GM23248 (cell line): ENCODE measurements around the gene DNAJB2. TPM values are rescaled to one million over a fixed set of nuclear protein-coding genes. Genes with fewer than 3 reads are reported as not detected.
A peak's percentile ranks its signal among the peaks of the same experiment; 100 is the strongest.

Experiments
- DNase-seq: peaks from one replicate; pipeline ENCODE4 v3.0.0-alpha.2; 2015
- H2AFZ ChIP-seq: fragments of 200-600 bp; sonication (generic); 2 replicates; pipeline ENCODE4 v1.6.1; 2016; ENCODE audit warnings: antibody characterized with exemption
- H3F3A ChIP-seq: fragments of 200-600 bp; sonication (generic); 2 replicates; pipeline ENCODE4 v1.6.1; 2016; ENCODE audit warnings: mild to moderate bottlenecking, antibody characterized with exemption, mixed run types; ENCODE audit not compliant: insufficient read depth
- H3K27ac ChIP-seq: fragments of 200-600 bp; sonication (generic); 2 replicates; pipeline ENCODE4 v1.5.1; 2016; ENCODE audit warnings: mild to moderate bottlenecking
- H3K27me3 ChIP-seq: fragments of 200-600 bp; sonication (generic); replicated peaks from 2 replicates; pipeline ENCODE4 v1.6.1; 2016; ENCODE audit warnings: mild to moderate bottlenecking; ENCODE audit not compliant: insufficient read depth
- H3K36me3 ChIP-seq: fragments of 200-600 bp; sonication (generic); 2 replicates; pipeline ENCODE4 v1.6.1; 2016; ENCODE audit warnings: low read depth, mild to moderate bottlenecking
- H3K4me1 ChIP-seq: fragments of 200-600 bp; sonication (generic); 2 replicates; pipeline ENCODE4 v1.6.1; 2016; ENCODE audit warnings: mild to moderate bottlenecking; ENCODE audit not compliant: insufficient read depth
- H3K4me2 ChIP-seq: fragments of 200-600 bp; sonication (generic); one replicate; pipeline ENCODE4 v1.6.1; 2016; ENCODE audit warnings: mild to moderate bottlenecking; ENCODE audit not compliant: unreplicated experiment
- H3K4me3 ChIP-seq: fragments of 200-600 bp; sonication (generic); 2 replicates; pipeline ENCODE4 v1.5.1; 2016; ENCODE audit warnings: mild to moderate bottlenecking
- H3K79me2 ChIP-seq: fragments of 200-600 bp; sonication (generic); 2 replicates; pipeline ENCODE4 v1.6.1; 2016; ENCODE audit warnings: mild to moderate bottlenecking; ENCODE audit not compliant: insufficient read depth
- H3K9ac ChIP-seq: fragments of 200-600 bp; sonication (generic); 2 replicates; pipeline ENCODE4 v1.6.1; 2016; ENCODE audit warnings: mild to moderate bottlenecking
- H3K9me2 ChIP-seq: fragments of 200-600 bp; sonication (generic); 2 replicates; pipeline ENCODE4 v1.6.1; 2016; ENCODE audit warnings: mixed run types, mild to moderate bottlenecking, moderate library complexity; ENCODE audit not compliant: insufficient read depth
- H3K9me3 ChIP-seq: fragments of 200-600 bp; sonication (generic); one replicate; pipeline ENCODE4 v1.6.1; 2017; ENCODE audit warnings: low read depth
- H4K20me1 ChIP-seq: fragments of 200-600 bp; sonication (generic); 2 replicates; pipeline ENCODE4 v1.6.0; 2016; ENCODE audit not compliant: insufficient read depth
- EZH2 ChIP-seq: fragments of 200-600 bp; sonication (generic); IDR thresholded peaks from 2 replicates; pipeline ENCODE4 v1.6.1; 2018; ENCODE audit warnings: antibody characterized with exemption, mild to moderate bottlenecking; ENCODE audit not compliant: insufficient read depth, poor library complexity, severe bottlenecking
- EZH2phosphoT487 ChIP-seq: fragments of 200-600 bp; sonication (generic); IDR thresholded peaks from 2 replicates; pipeline ENCODE4 v1.6.1; 2018; ENCODE audit warnings: antibody characterized with exemption, moderate library complexity, mild to moderate bottlenecking, low read depth; ENCODE audit not compliant: insufficient read depth
- WGBS, 2 experiments: methylation state at CpG; one replicate each; pipeline ENCODE4 v1.1.6; 2015 to 2017; ENCODE audit warnings: low lambda C conversion rate in 2 of 2, low coverage in 1 of 2; ENCODE audit errors: missing lambda C conversion rate in 2 of 2; 5-methylcytosine and 5-hydroxymethylcytosine counted together
- in situ Hi-C: fragments of 300-500 bp; cut with MboI; formaldehyde crosslinking; loops from 2 replicates; pipeline ENCODE4 v1.15.0; 2020
- polyA plus RNA-seq: library from polyadenylated mRNA; unstranded; fragments of >200 nt; fragmentation: Nextera tagmentation; extraction: Ambion mirVana; gene quantifications from 2 replicates; pipeline ENCODE4 v1.2.1, GENCODE V29; 2016
- total RNA-seq: library from RNA; depleted of rRNA; stranded (reverse); fragments of >200 nt; shearing (Covaris generic); gene quantifications from 2 replicates; pipeline ENCODE4 v1.2.3, GENCODE V29; 2014

Gene DNAJB2
- total and polyA plus RNA-seq, 2 experiments from 2014 or later, result 12.6 to 53.7 TPM

GRCh38 chr2:219277703-219278654, 1.2 kb upstream of the DNAJB2 start:
- Histone ChIP-seq H4K20me1 (no peaks in the 10 kb centered on the region), H3F3A (peaks cover 26% of the 10 kb centered on the region), H3K79me2 (peaks cover 15% of the 10 kb centered on the region; the same call in 1 of the 2 replicates), H3K4me3 (no peak overlapping the region), H3K27me3 (no peaks in the 10 kb centered on the region), H3K9ac (peak overlapping the region; percentile 97), H3K4me2 (peak overlapping the region; percentile 83), H3K9me2 (no peaks in the 10 kb centered on the region), H3K27ac (peak overlapping the region; percentile 97), H3K36me3 (no peaks in the 10 kb centered on the region), H2AFZ (peak overlapping the region; percentile 68), H3K9me3 (no peaks in the 10 kb centered on the region), H3K4me1 (peaks cover 39% of the 10 kb centered on the region)
- TF ChIP-seq EZH2 (no peak), EZH2phosphoT487 (no peak)
- DNase-seq, result peak; percentile 91
- in situ Hi-C loops, result no loop called here
- 25 to 26% methylated on average over 25 of the region's 25 CpGs for WGBS, 2 experiments

- no peak for DNase-seq
- peaks cover 15% of the 10 kb centered on the region; the same call in 1 of the 2 replicates for H3K79me2 ChIP-seq
- no peaks in the 10 kb centered on the region for H3K9me2 ChIP-seq
- peaks cover 32% of the 10 kb centered on the region for H3K4me1 ChIP-seq
- no peaks in the 10 kb centered on the region for H3K27me3 ChIP-seq
- TF ChIP-seq EZH2phosphoT487 (no peak), EZH2 (no peak)
- H4K20me1 ChIP-seq, result no peaks in the 10 kb centered on the region
- H3F3A ChIP-seq, result peaks cover 22% of the 10 kb centered on the region
- H3K27ac ChIP-seq, result peak overlapping the region; percentile 97
- peak overlapping the region; percentile 83 for H3K4me2 ChIP-seq
- peak overlapping the region; percentile 97 for H3K9ac ChIP-seq
- in situ Hi-C loops, result no loop called here
- H3K4me3 ChIP-seq, result peak overlapping the region; percentile 60
- peak overlapping the region; percentile 68; the same call in 1 of the 2 replicates for H2AFZ ChIP-seq
- H3K36me3 ChIP-seq, result no peaks in the 10 kb centered on the region
- WGBS, 2 experiments, result 32 to 56% methylated on average over 6 to 9 of the region's 9 CpGs
- H3K9me3 ChIP-seq, result no peaks in the 10 kb centered on the region
Measured at GRCh38 chr2:219278655-219279150, 463 bp upstream of the DNAJB2 start.

- WGBS, 2 experiments, result 29 to 30% methylated on average over 12 of the region's 12 CpGs
- no peaks in the 10 kb centered on the region for H3K36me3 ChIP-seq
- in situ Hi-C loops, result no loop called here
Measured at GRCh38 chr2:219279916-219280516, 850 bp downstream of the DNAJB2 start.

GRCh38 chr2:219280651-219281050, 1.5 kb downstream of the DNAJB2 start:
- Histone ChIP-seq H3K9ac (peak overlapping the region; percentile 97; the same call in 1 of the 2 replicates), H3K4me3 (no peak overlapping the region)
- no peak for TF ChIP-seq EZH2phosphoT487

More at GRCh38 chr2:219279916-219280516, 850 bp downstream of the DNAJB2 start:
- no peak for DNase-seq
- no peaks in the 10 kb centered on the region for H3K9me2 ChIP-seq
- H3K9me3 ChIP-seq, result no peaks in the 10 kb centered on the region
- H3K4me2 ChIP-seq, result peak overlapping the region; percentile 83
- H2AFZ ChIP-seq, result peak overlapping the region; percentile 50
- no peaks in the 10 kb centered on the region for H4K20me1 ChIP-seq
- H3F3A ChIP-seq, result peaks cover 11% of the 10 kb centered on the region
- H3K27me3 ChIP-seq, result no peaks in the 10 kb centered on the region
- peak overlapping the region; percentile 82 for H3K4me3 ChIP-seq
- H3K4me1 ChIP-seq, result peaks cover 20% of the 10 kb centered on the region
- H3K27ac ChIP-seq, result peak overlapping the region; percentile 97
- H3K9ac ChIP-seq, result peak overlapping the region; percentile 97
- H3K79me2 ChIP-seq, result peaks cover 15% of the 10 kb centered on the region; the same call in 1 of the 2 replicates
- TF ChIP-seq EZH2phosphoT487, result no peak
- no peak for TF ChIP-seq EZH2

More at GRCh38 chr2:219280651-219281050, 1.5 kb downstream of the DNAJB2 start:
- H3K9me3 ChIP-seq, result no peaks in the 10 kb centered on the region
- H4K20me1 ChIP-seq, result no peaks in the 10 kb centered on the region
- H3K4me1 ChIP-seq, result peaks cover 20% of the 10 kb centered on the region
- peaks cover 15% of the 10 kb centered on the region; the same call in 1 of the 2 replicates for H3K79me2 ChIP-seq
- H3F3A ChIP-seq, result peaks cover 10% of the 10 kb centered on the region
- no peak overlapping the region for H2AFZ ChIP-seq
- no peaks in the 10 kb centered on the region for H3K36me3 ChIP-seq
- H3K9me2 ChIP-seq, result no peaks in the 10 kb centered on the region
- in situ Hi-C loops, result no loop called here
- no peak for DNase-seq
- H3K27me3 ChIP-seq, result no peaks in the 10 kb centered on the region
- no peak overlapping the region for H3K27ac ChIP-seq
- H3K4me2 ChIP-seq, result peak overlapping the region; percentile 83
- WGBS, 2 experiments, result 86 to 95% methylated on average over 4 of the region's 4 CpGs
